Upper lobe of left lung (tissue), 6 donors: ENCODE data around the gene MRFAP1. TPM values are rescaled to one million over a fixed set of nuclear protein-coding genes. Genes with fewer than 3 reads are reported as not detected.
"Not testable (repeated sequence)": the region's sequence is repeated elsewhere in the genome, so short reads cannot be mapped to it uniquely, and the experiment has no call there.

ENCODE experiments used
- ATAC-seq, 2 donors: fragments of 200-7000 bp; cut with Tn5 transposase; one replicate each; pipeline ENCODE4 v1.9.1; 2022; ENCODE audit warnings: mild to moderate bottlenecking in 2 of 2, moderate library complexity in 2 of 2; ENCODE audit not compliant: low FRiP score in 2 of 2
- DNase-seq, 2 donors: peaks; one replicate each; pipeline ENCODE4 v3.0.0-alpha.2; 2019 to 2020
- H3K27ac ChIP-seq, 4 donors: fragments of 200-600 bp; sonication (generic); one replicate each; pipeline ENCODE4 v1.5.1; 2016 to 2019
- H3K27me3 ChIP-seq, 4 donors: fragments of 200-600 bp; sonication (generic); one replicate each; pipeline ENCODE4 v1.5.1; 2017 to 2019
- H3K36me3 ChIP-seq, 4 donors: fragments of 200-600 bp; sonication (generic); one replicate each; pipeline ENCODE4 v1.5.1; 2016 to 2019
- H3K4me1 ChIP-seq, 4 donors: fragments of 200-600 bp; sonication (generic); one replicate each; pipeline ENCODE4 v1.5.1; 2018 to 2019
- H3K4me3 ChIP-seq, 4 donors: fragments of 200-600 bp; sonication (generic); one replicate each; pipeline ENCODE4 v1.5.1; 2017 to 2019; ENCODE audit warnings: mild to moderate bottlenecking in 2 of 4, moderate library complexity in 1 of 4
- H3K9me3 ChIP-seq, 4 donors: fragments of 200-600 bp; sonication (generic); one replicate each; pipeline ENCODE4 v1.5.1; 2018 to 2019
- EP300 ChIP-seq, 4 donors: sonication (generic); formaldehyde crosslinking; IDR thresholded peaks; one replicate each; pipeline ENCODE4 v1.5.1; 2017; ENCODE audit warnings: antibody characterized with exemption in 4 of 4, control low read depth in 2 of 4
- POLR2A ChIP-seq, 4 donors: fragments of 450-650 bp; IDR thresholded peaks; one replicate each; pipeline ENCODE4 v1.5.1; 2016 to 2017; ENCODE audit warnings: antibody characterized with exemption in 4 of 4, mild to moderate bottlenecking in 2 of 4
- POLR2AphosphoS5 ChIP-seq, 2 donors: sonication (generic); formaldehyde crosslinking; IDR thresholded peaks; one replicate each; pipeline ENCODE4 v1.5.1; 2017; ENCODE audit warnings: antibody characterized with exemption in 2 of 2
- WGBS, 2 donors: methylation state at CpG; one replicate each; pipeline ENCODE4 v1.1.5; 2017 to 2018; 5-methylcytosine and 5-hydroxymethylcytosine counted together
- total RNA-seq, 6 donors: library from RNA; depleted of rRNA in 4 of 6; stranded (reverse); fragments of >200 nt in 4 of 6; gene quantifications; one replicate each; pipeline versions ENCODE4 v1.1.0 to v1.2.1, GENCODE V29; 2016 to 2021
- TF ChIP-seq, protein P1 (sequence below), 6 experiments: fragments of 450-650 bp in 4 of 6; fragments of 200-600 bp in 2 of 6; sonication (generic) in 2 of 6; IDR thresholded peaks; one replicate each; pipeline ENCODE4 v1.5.1; 2016 to 2019; ENCODE audit warnings: antibody characterized with exemption in 6 of 6
- donor health status: DM: no; HTN: no; CAD: no; lungs with moderate emphysema.
- donor health status: DM: no; HTN: yes; CAD: no; lungs with severe emphysema.

MRFAP1 gene
- total RNA-seq, 6 donors from 2014 or later: 129 to 256 (median 220) TPM

DNA sequence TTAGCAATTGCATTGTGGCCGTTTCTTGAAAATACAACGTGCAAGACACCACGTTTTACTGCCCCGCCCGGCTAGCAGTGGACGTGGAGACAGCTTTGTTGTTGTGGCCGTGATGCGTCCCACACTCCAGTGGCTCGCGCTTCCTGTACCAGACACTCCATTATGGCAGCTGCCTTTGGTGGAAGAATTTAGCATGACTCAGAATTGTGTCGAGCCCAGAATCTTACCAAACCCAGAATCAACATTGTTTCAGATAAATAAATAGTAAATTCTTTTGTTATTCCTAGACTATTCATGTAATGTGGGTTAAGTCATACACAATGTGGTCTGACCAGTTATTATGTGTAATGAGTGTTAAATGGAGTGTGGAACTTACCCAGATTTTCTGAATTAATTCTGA is 27.9 kb downstream of the MRFAP1 start:
- no peak for ATAC-seq
- H3K27me3 ChIP-seq: peaks cover 0 to 11% (median 6%) of the 10 kb centered on the region in 4 donors
- no peaks in the 10 kb centered on the region for H3K9me3 ChIP-seq
- H3K4me3 ChIP-seq: no peak overlapping the region
- H3K36me3 ChIP-seq: no peaks in the 10 kb centered on the region
- H3K4me1 ChIP-seq: peaks cover 6 to 16% (median 10%) of the 10 kb centered on the region in 4 donors
- no peak for DNase-seq
- 83% methylated on average over 11 of the region's 11 CpGs for WGBS, 2 donors
- TF ChIP-seq POLR2A (IDR thresholded peaks at IDR 0.05): no peak
- no peak for TF ChIP-seq POLR2AphosphoS5 (IDR thresholded peaks at IDR 0.05)
- TF ChIP-seq, protein P1, sequence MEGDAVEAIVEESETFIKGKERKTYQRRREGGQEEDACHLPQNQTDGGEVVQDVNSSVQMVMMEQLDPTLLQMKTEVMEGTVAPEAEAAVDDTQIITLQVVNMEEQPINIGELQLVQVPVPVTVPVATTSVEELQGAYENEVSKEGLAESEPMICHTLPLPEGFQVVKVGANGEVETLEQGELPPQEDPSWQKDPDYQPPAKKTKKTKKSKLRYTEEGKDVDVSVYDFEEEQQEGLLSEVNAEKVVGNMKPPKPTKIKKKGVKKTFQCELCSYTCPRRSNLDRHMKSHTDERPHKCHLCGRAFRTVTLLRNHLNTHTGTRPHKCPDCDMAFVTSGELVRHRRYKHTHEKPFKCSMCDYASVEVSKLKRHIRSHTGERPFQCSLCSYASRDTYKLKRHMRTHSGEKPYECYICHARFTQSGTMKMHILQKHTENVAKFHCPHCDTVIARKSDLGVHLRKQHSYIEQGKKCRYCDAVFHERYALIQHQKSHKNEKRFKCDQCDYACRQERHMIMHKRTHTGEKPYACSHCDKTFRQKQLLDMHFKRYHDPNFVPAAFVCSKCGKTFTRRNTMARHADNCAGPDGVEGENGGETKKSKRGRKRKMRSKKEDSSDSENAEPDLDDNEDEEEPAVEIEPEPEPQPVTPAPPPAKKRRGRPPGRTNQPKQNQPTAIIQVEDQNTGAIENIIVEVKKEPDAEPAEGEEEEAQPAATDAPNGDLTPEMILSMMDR (IDR thresholded peaks at IDR 0.05): no peak
- no peak for TF ChIP-seq EP300 (IDR thresholded peaks at IDR 0.05)
- no peak overlapping the region for H3K27ac ChIP-seq

DNA sequence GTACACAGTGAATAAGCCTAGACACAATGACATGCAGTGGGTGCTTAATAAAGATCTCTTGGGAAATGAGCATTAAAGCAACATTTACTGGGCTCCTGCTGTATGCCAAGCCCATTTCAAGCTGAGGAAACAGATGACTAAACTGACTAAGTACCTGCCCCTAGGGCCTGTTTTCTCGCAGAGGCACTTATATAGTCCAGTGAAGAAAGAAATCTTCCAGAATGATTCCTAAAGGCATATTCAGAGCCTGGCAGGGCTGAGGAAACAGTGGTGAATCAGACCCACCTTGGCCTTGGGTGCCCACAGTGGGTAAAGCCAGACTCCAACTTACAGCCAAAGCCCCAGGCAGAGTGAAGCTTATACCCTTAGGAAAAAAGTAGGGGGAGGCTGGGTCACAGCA is 31.2 kb downstream of the MRFAP1 start:
- H3K36me3 ChIP-seq: peaks cover 0 to 10% (median 0%) of the 10 kb centered on the region in 4 donors
- no peaks in the 10 kb centered on the region for H3K9me3 ChIP-seq
- 89 to 100% methylated on average over 1 of the region's 1 CpG for WGBS, 2 donors
- TF ChIP-seq POLR2A (IDR thresholded peaks at IDR 0.05) (no peak), EP300 (IDR thresholded peaks at IDR 0.05) (no peak), POLR2AphosphoS5 (IDR thresholded peaks at IDR 0.05) (no peak)
- TF ChIP-seq, protein P1 (IDR thresholded peaks at IDR 0.05): no peak
- H3K4me3 ChIP-seq: no peak overlapping the region
- H3K27me3 ChIP-seq: no peaks in the 10 kb centered on the region
- DNase-seq: no peak
- no peak overlapping the region for H3K27ac ChIP-seq
- peaks cover 21 to 30% (median 21%) of the 10 kb centered on the region in 4 donors for H3K4me1 ChIP-seq
- no peak for ATAC-seq

DNA sequence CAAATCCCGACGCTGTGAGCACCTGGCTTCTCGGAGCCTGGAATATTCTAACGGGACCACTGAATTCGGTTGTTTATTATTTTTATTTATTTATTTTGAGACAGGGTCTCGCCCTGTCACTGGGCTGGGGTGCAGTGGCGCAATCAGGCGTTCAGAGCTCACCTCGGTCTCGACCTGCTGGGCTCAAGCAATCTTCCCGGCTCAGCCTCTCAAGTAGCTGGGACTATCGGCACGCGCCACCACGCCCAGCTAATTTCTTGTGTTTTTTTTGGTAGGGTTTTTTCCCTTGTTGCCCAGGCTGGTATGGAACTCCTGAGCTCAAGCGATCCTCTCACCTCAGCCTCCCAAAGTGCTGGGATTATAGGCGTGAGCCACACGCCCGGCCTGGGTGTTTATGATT is 31.6 kb downstream of the MRFAP1 start:
- Histone ChIP-seq H3K27ac (no peak overlapping the region), H3K4me3 (no peak overlapping the region), H3K36me3 (peaks cover 0 to 10% (median 0%) of the 10 kb centered on the region in 4 donors), H3K27me3 (no peaks in the 10 kb centered on the region), H3K9me3 (no peaks in the 10 kb centered on the region), H3K4me1 (peaks cover 26 to 35% (median 26%) of the 10 kb centered on the region in 4 donors)
- ATAC-seq (no peak), DNase-seq (no peak)
- WGBS, 2 donors: 94 to 96% methylated on average over 19 of the region's 19 CpGs
- TF ChIP-seq POLR2AphosphoS5 (IDR thresholded peaks at IDR 0.05): no peak
- no peak for TF ChIP-seq POLR2A (IDR thresholded peaks at IDR 0.05)
- no peak for TF ChIP-seq EP300 (IDR thresholded peaks at IDR 0.05)
- TF ChIP-seq, protein P1 (IDR thresholded peaks at IDR 0.05): no peak

DNA sequence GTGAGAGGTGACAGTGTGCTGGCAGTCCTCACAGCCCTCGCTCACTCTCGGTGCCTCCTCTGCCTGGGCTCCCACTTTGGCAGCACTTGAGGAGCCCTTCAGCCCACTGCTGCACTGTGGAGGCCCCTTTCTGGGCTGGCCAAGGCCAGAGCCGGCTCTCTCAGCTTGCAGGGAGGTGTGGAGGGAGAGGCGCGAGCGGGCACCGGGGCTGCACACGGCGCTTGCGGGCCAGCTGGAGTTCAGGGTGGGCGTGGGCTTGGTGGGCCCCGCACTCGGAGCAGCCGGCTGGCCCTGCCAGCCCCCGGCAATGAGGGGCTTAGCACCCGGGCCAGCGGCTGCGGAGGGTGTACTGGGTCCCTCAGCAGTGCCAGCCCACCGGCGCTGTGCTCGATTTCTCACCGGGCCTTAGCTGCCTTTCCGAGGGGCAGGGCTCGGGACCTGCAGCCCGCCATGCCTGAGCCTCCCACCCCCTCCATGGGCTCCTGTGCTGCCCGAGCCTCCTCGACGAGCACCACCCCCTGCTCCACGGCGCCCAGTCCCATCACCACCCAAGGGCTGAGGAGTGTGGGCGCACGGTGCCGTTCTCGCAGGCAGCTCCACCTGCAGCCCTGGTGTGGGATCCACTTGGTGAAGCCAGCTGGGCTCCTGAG is 32.2 kb downstream of the MRFAP1 start:
- not testable (repeated sequence) for ATAC-seq, H3K9me3 ChIP-seq, H3K27me3 ChIP-seq, H3K36me3 ChIP-seq
- Histone ChIP-seq H3K4me3 (peak overlapping the region in 1 of 4 donors; percentile 87), H3K4me1 (peaks cover 29 to 40% (median 31%) of the 10 kb centered on the region in 4 donors), H3K27ac (peak overlapping the region; percentile 79 to 92 (median 82))
- peak in 1 of 2 donors; percentile 81 for DNase-seq
- 97 to 98% methylated on average over 23 to 25 of the region's 34 CpGs for WGBS, 2 donors

DNA sequence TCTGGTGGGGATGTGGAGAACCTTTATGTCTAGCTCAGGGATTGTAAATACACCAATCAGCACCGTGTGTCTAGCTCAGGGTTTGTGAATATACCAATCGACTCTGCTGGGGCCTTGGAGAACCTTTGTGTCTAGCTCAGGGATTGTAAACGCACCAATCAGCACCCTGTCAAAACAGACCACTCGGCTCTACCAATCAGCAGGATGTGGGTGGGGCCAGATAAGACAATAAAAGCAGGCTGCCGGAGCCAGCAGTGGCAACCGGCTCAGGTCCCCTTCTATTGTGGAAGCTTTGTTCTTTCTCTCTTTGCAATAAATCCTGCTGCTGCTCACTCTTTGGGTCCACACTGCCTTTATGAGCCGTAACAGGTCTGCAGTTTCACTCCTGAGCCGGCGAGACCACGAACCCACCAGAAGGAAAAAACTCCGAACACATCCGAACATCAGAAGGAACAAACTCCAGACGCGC is 32.7 kb downstream of the MRFAP1 start:
- peak overlapping the region; percentile 79 to 92 (median 82) for H3K27ac ChIP-seq
- H3K4me1 ChIP-seq: peaks cover 29 to 42% (median 32%) of the 10 kb centered on the region in 4 donors
- 23 to 53% methylated on average over 14 of the region's 14 CpGs for WGBS, 2 donors
- not testable (repeated sequence) for DNase-seq, H3K27me3 ChIP-seq, H3K36me3 ChIP-seq, H3K9me3 ChIP-seq
- peak in 3 of 4 donors; percentile 33 to 73 (median 40) for TF ChIP-seq POLR2A (IDR thresholded peaks at IDR 0.05)
- H3K4me3 ChIP-seq: peak overlapping the region in 3 of 4 donors; percentile 79 to 91 (median 87)
- peak in 1 of 2 donors; percentile 44 for ATAC-seq
